ENCODE data around the gene LAMC3. TPM values are rescaled to one million over a fixed set of nuclear protein-coding genes. Genes with fewer than 3 reads are reported as not detected.

The LAMC3 gene
- total RNA-seq, 2 donors from 2014 or later: 16.7 to 41.2 TPM

DNA sequence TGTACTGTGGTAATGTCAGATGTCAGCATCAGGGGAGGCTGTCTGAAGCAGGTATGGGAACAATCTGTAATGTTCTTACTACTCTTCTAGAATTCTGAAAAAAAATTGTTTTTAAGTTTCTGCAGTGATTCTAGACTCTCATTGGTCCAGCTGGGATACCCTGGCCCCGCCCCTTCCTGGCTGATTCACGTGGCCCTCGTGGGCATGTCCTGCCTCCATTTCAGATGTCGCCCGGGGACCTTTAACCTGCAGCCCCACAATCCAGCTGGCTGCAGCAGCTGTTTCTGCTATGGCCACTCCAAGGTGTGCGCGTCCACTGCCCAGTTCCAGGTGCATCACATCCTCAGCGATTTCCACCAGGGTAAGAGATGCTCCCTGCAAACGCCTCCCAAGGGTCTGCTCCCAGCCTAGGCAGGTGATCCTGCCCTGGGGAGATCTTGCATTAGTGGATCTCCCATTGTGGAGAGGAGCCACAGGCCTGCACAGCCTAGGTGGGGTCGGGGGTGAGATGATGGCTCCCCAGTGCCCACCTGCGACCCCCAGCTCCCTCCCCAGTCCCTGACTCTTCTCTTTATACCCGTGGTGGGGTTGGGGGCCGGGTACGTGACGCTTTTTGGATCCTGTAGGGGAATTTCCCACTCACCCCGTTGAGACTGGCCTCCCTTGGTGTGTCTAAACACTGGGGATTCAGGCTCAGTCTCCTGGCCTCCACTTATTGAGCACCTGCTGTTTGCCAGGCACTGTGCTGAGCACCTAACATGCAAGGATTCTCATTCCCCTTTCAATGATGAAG is 36.5 kb downstream of the LAMC3 start:
- TF ChIP-seq, protein P1, sequence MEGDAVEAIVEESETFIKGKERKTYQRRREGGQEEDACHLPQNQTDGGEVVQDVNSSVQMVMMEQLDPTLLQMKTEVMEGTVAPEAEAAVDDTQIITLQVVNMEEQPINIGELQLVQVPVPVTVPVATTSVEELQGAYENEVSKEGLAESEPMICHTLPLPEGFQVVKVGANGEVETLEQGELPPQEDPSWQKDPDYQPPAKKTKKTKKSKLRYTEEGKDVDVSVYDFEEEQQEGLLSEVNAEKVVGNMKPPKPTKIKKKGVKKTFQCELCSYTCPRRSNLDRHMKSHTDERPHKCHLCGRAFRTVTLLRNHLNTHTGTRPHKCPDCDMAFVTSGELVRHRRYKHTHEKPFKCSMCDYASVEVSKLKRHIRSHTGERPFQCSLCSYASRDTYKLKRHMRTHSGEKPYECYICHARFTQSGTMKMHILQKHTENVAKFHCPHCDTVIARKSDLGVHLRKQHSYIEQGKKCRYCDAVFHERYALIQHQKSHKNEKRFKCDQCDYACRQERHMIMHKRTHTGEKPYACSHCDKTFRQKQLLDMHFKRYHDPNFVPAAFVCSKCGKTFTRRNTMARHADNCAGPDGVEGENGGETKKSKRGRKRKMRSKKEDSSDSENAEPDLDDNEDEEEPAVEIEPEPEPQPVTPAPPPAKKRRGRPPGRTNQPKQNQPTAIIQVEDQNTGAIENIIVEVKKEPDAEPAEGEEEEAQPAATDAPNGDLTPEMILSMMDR (conservative IDR thresholded peaks at IDR 0.05): no peak
- H3K36me3 Mint-ChIP-seq (ENCODE audit: low read depth): peaks cover 32% of the 10 kb centered on the region
- H3K27me3 ChIP-seq (ENCODE audit: control insufficient read depth, insufficient read depth, low read length, poor library complexity, severe bottlenecking): no peaks in the 10 kb centered on the region
- no peak for DNase-seq
- H3K36me3 ChIP-seq (ENCODE audit: control insufficient read depth, insufficient read depth, low read length): no peaks in the 10 kb centered on the region
- no peaks in the 10 kb centered on the region for H3K27me3 Mint-ChIP-seq (ENCODE audit: insufficient read depth)
- H3K4me3 Mint-ChIP-seq: no peak overlapping the region
- no peak overlapping the region for H3K27ac ChIP-seq (ENCODE audit: low read depth, low read length)
- H3K4me3 ChIP-seq (ENCODE audit: low read length): no peak overlapping the region
- WGBS, 2 experiments (ENCODE audit: insufficient coverage in 1 of 2, insufficient read length in 1 of 2): 90 to 91% methylated on average over 9 to 16 of the region's 16 CpGs
- H3K9me3 Mint-ChIP-seq: no peaks in the 10 kb centered on the region
- H3K9me3 ChIP-seq (ENCODE audit: control insufficient read depth, low read length): no peaks in the 10 kb centered on the region
- H3K9ac ChIP-seq (ENCODE audit: extremely low read depth, low read length, poor library complexity, severe bottlenecking): no peak overlapping the region
- H3K4me1 ChIP-seq (ENCODE audit: control insufficient read depth, insufficient read depth, low read length): no peaks in the 10 kb centered on the region
- H3K4me1 Mint-ChIP-seq: no peaks in the 10 kb centered on the region
- H3K27ac Mint-ChIP-seq: peak overlapping the region; percentile 35

DNA sequence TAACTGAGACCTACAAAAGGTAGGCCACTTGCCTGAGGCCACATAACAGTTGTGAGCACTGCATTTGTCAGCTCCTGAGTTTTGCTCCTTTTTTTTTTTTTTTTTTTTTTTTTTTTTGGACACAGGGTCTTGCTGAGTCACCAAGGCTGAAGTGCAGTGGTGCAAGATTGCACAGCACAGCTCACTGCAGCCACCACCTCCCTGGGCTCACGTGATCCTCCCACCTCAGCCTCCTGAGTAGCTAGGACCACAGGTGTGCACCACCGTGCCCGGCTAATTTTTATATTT is 37.1 kb downstream of the LAMC3 start:
- Histone ChIP-seq H3K4me3 (ENCODE audit: low read length) (no peak overlapping the region), H3K36me3 (ENCODE audit: control insufficient read depth, insufficient read depth, low read length) (no peaks in the 10 kb centered on the region), H3K9me3 (ENCODE audit: control insufficient read depth, low read length) (no peaks in the 10 kb centered on the region), H3K27ac (ENCODE audit: low read depth, low read length) (no peak overlapping the region), H3K4me1 (ENCODE audit: control insufficient read depth, insufficient read depth, low read length) (no peaks in the 10 kb centered on the region), H3K27me3 (ENCODE audit: control insufficient read depth, insufficient read depth, low read length, poor library complexity, severe bottlenecking) (no peaks in the 10 kb centered on the region), H3K9ac (ENCODE audit: extremely low read depth, low read length, poor library complexity, severe bottlenecking) (no peak overlapping the region)
- TF ChIP-seq, protein P1 (conservative IDR thresholded peaks at IDR 0.05): no peak
- Mint-ChIP-seq H3K36me3 (ENCODE audit: low read depth) (peaks cover 28% of the 10 kb centered on the region), H3K9me3 (no peaks in the 10 kb centered on the region), H3K4me1 (no peaks in the 10 kb centered on the region), H3K27ac (peak overlapping the region; percentile 35), H3K4me3 (no peak overlapping the region), H3K27me3 (ENCODE audit: insufficient read depth) (no peaks in the 10 kb centered on the region)
- 97 to 100% methylated on average over 3 of the region's 3 CpGs for WGBS, 2 experiments (ENCODE audit: insufficient coverage in 1 of 2, insufficient read length in 1 of 2)
- no peak for DNase-seq

DNA sequence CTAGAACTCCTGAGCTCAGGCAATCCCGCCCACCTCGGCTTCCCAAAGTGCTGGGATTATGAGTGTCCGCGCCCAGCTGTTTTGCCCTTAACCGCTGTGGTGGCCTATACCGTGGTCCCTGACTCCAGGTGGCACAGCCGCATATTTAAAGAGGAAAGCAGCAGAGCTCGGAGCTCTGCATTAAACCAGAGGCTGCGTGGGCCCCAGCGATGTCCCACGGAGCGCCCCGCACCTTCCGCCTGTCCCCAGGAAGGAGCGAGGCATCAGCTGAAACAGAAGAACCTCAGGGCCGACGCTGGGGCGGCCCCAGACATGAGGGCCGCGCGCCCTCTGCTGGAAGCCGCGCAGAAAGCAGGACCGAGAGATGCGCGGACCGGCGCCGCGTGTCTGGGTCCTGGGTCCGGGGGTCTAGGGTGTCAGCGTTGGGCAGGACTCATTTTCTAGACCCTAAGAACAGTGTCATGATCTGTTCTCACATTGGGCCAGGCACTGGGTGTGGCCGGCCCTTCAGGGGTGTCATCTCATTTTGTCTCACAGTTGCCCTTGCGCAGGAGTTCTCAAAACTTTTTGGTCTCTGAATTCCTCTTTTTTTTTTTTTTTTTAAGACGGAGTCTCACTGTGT is 37.7 kb downstream of the LAMC3 start:
- no peak overlapping the region for H3K4me3 ChIP-seq (ENCODE audit: low read length)
- H3K4me3 Mint-ChIP-seq: no peak overlapping the region

More for the DNA sequence above, 37.7 kb downstream of the LAMC3 start:
- DNase-seq: peak; percentile 94
- no peaks in the 10 kb centered on the region for H3K27me3 Mint-ChIP-seq (ENCODE audit: insufficient read depth)
- H3K27me3 ChIP-seq (ENCODE audit: control insufficient read depth, insufficient read depth, low read length, poor library complexity, severe bottlenecking): no peaks in the 10 kb centered on the region
- no peaks in the 10 kb centered on the region for H3K9me3 Mint-ChIP-seq
- peaks cover 28% of the 10 kb centered on the region for H3K36me3 Mint-ChIP-seq (ENCODE audit: low read depth)
- no peak overlapping the region for H3K27ac ChIP-seq (ENCODE audit: low read depth, low read length)
- no peak overlapping the region for H3K9ac ChIP-seq (ENCODE audit: extremely low read depth, low read length, poor library complexity, severe bottlenecking)
- no peaks in the 10 kb centered on the region for H3K9me3 ChIP-seq (ENCODE audit: control insufficient read depth, low read length)
- no peaks in the 10 kb centered on the region for H3K36me3 ChIP-seq (ENCODE audit: control insufficient read depth, insufficient read depth, low read length)
- WGBS, 2 experiments (ENCODE audit: insufficient coverage in 1 of 2, insufficient read length in 1 of 2): 29 to 35% methylated on average over 26 to 35 of the region's 35 CpGs
- H3K27ac Mint-ChIP-seq: no peak overlapping the region
- H3K4me1 ChIP-seq (ENCODE audit: control insufficient read depth, insufficient read depth, low read length): no peaks in the 10 kb centered on the region
- no peaks in the 10 kb centered on the region for H3K4me1 Mint-ChIP-seq
- TF ChIP-seq, protein P1 (conservative IDR thresholded peaks at IDR 0.05): peak; percentile 99

Measured in endodermal cell (in vitro differentiated cells).